ENCODE data around the gene NBEA. TPM values are rescaled to one million over a fixed set of nuclear protein-coding genes. Genes with fewer than 3 reads are reported as not detected.

The NBEA gene
- total RNA-seq, 4 donors from 2014 or later: 4.4 to 6.2 (median 5.5) TPM

DNA sequence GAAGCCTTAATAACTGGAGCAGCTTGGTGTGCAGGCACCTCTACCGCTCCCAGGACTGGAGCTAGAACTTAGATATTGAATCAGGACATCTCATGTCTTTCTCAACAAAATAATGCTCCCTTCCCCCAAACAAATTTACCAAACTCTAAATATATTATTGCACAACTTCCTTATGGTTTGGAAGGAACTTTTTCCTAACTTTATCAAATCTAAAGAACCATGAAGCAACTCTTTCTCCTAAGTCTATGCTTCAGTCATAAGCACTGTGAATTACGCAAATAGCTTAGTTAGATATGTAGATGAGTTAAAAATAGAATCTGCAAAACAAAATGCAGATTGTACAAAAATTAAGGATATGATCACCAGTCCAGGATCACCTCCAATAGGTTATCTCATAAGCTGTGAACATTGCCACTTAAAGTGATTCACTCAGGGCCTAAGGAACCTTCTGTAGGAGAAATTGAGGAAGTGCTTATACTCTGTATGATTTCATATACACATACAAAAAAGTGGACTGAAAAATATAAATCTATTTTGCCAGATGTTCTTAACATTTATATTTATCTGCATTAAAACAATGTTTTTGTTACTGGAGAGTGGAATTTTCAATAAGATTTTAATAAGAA lies 554.8 kb downstream of the NBEA start:
- TF ChIP-seq CTCF (IDR thresholded peaks at IDR 0.05; ENCODE audit: low read depth): no peak

DNA sequence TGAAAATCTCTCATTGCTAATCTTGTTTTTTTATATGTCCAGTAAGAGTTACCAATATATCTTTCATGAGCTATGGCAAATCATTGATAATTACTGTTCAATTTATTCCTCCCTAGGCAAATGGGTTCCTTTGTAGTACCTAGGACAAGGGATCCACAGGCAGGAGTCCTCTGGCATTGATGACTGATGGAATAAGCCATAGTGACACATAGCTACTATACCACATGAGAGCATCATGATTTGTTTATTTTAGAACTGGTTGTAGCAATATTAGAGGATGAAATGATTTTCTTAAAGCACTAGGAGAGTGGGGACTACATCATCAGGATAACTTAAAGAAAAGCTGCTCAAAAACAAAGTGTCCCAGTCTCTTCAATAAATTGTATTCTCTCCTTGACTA lies 556.2 kb downstream of the NBEA start:
- no peak for TF ChIP-seq CTCF (IDR thresholded peaks at IDR 0.05; ENCODE audit: low read depth)

- TF ChIP-seq CTCF (IDR thresholded peaks at IDR 0.05; ENCODE audit: low read depth): no peak
Observed at GRCh38 chr13:35499196-35499662, 557.2 kb downstream of the NBEA start.

DNA sequence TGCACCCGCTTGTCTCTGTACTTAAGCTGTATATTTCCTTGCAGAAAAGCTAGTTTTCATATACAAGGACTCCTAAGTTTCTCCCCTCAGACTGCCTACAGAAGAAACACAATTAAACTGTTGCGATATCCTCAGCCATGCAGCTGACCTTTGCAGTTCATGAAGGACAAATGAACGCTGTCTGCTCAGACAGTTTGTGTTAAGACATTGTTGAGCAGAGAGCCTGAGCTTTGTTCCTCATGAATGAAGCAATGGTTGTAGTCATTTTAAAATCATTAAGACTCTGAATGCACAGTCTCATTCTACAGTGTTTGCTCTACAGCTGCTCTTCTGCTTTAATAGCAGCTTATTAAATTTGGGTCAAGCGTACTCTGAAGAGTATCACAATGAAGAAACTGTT lies 557.6 kb downstream of the NBEA start:
- TF ChIP-seq CTCF (IDR thresholded peaks at IDR 0.05; ENCODE audit: low read depth): no peak

GRCh38 chr13:35500144-35500543 lies 558.1 kb downstream of the NBEA start:
- TF ChIP-seq CTCF (IDR thresholded peaks at IDR 0.05; ENCODE audit: low read depth): no peak

GRCh38 chr13:35501661-35502235 lies 559.7 kb downstream of the NBEA start:
- no peak for TF ChIP-seq CTCF (IDR thresholded peaks at IDR 0.05; ENCODE audit: low read depth)

DNA sequence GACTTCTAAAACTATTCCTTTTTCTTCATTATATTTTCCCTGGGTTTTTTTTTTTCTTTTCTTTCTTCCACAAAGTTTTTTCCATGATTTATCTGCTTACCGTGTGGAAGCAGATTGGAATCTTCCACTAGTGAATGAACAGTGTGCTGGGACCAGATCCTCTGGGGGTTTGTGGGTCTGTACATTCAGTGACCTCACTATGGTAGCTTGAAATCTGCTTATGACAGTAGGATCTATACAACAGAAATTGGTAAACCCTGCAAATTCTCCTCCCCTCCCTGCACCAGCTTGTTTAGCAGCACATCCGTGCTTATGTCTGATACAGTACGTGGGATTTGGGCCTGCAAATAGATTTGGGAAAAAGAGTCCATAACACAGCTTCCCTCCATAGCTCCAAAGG lies 560.4 kb downstream of the NBEA start:
- no peak for TF ChIP-seq CTCF (IDR thresholded peaks at IDR 0.05; ENCODE audit: low read depth)
